GM18507 (cell line): ENCODE data around the gene CENPM.

Experiments used
- DNase-seq: peaks from one replicate; pipeline ENCODE4 v3.0.0; 2011; ENCODE audit warnings: low read depth; ENCODE audit not compliant: insufficient read length; ENCODE audit errors: extremely low spot score
- FAIRE-seq: peaks from 2 replicates; lab custom pipeline; 2011; peaks lifted over from hg19 to GRCh38; lab: Jason Lieb, UNC

Gene CENPM

GRCh38 chr22:41904450-41905410, 42.2 kb downstream of the CENPM start:
- FAIRE-seq (no peak), DNase-seq (no peak)

GRCh38 chr22:41902932-41903421, 44.0 kb downstream of the CENPM start:
- FAIRE-seq (no peak), DNase-seq (no peak)

- DNase-seq = no peak
Observed at GRCh38 chr22:41902016-41902415, 44.9 kb downstream of the CENPM start.

GRCh38 chr22:41900652-41901312, 46.2 kb downstream of the CENPM start:
- DNase-seq (no peak), FAIRE-seq (no peak)

More at GRCh38 chr22:41902016-41902415, 44.9 kb downstream of the CENPM start:
- no peak for FAIRE-seq

GRCh38 chr22:41899992-41900651, 46.8 kb downstream of the CENPM start:
- FAIRE-seq (no peak), DNase-seq (no peak)

- FAIRE-seq (no peak), DNase-seq (no peak)
Observed at GRCh38 chr22:41899110-41899509, 47.8 kb downstream of the CENPM start.

GRCh38 chr22:41898645-41899044, 48.3 kb downstream of the CENPM start:
- FAIRE-seq = no peak
- no peak for DNase-seq

GRCh38 chr22:41893591-41894375, 53.2 kb downstream of the CENPM start:
- no peak for FAIRE-seq

DNA sequence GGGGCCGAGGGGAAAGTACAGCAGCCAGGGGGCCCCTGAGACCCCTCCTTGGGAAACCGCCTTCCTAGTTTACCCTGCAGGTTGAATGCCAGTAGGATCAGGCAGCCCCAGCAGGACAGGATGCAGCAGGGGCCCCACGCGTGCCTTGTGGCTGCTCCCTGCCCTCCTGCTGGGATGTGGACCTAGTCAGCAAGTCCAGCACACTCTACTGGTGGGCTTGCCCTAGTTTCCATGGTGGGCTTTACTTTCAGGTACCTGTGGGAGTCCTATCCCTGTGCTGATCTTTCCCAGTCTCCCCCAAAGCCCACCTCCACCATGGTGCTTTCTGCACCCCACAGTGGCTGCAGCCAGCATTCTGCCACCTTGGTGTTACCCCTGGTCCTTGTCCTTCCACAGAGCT, 54.2 kb downstream of the CENPM start:
- FAIRE-seq (no peak), DNase-seq (no peak)

More at GRCh38 chr22:41893591-41894375, 53.2 kb downstream of the CENPM start:
- no peak for DNase-seq

DNA sequence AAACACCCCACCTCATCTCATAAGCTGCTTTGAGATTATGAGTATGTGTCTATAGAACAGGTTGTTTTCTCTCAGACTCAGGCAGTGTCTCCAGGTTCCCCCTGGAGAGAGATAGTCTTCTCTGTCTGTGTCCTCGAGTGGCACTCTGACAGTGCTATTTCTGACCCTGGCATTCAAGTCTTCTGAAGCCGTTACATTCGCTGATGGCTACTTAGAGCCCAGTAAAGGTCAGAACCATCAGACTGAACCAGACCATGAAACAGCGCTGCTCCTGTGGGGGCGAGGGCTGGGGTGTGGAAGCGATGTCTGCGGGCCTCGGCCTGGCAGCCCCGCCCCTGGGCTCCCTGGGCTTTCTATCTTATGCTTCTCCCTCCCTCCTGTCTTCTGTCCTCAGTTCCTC, 55.5 kb downstream of the CENPM start:
- DNase-seq (no peak), FAIRE-seq (no peak)
